ENCODE measurements around the gene ADGRL1.
"Not testable (repeated sequence)": the region's sequence is repeated elsewhere in the genome, so short reads cannot be mapped to it uniquely, and the experiment has no call there.

ADGRL1 gene

DNA sequence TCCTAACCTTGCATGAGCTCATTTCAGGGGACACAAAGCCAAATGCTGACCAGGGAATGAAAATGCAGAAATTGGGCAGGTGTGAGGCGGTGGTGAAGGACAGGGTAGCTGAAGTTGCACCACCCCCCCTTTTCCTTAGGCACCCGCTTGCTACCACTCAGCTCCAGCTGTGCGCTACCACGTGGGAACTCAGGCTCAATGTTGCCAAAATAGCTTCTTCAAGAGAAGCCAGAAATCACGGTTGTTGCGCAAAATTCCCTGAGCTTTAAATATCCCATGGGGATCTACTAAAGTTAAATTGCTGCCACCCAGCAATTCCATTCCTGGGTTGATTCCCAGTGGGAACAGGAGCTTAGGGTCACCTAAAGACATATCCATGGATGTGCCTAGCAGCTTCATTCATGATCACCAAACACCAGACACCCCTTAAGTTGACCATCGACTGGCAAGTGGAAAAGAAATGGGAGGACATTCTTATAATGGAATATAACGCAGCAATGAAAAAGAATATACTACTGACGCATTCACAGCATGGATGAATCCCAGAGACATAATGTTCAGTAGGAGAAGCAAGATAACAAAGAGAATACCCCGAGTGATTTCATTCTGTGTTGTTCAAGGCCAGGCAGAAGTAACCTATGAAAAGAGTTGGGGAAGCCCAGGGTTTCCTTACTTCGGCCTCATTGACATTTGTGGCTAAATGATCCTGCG lies 12.8 kb upstream of the ADGRL1 start:
- DNase-seq (ENCODE audit: low spot score), result no peak

- DNase-seq (ENCODE audit: low spot score), result not testable (repeated sequence)
Observed at GRCh38 chr19:14217886-14218285, 11.9 kb upstream of the ADGRL1 start.

- no peak for DNase-seq (ENCODE audit: low spot score)
Observed at GRCh38 chr19:14214580-14214979, 8.6 kb upstream of the ADGRL1 start.

- DNase-seq (ENCODE audit: low spot score), result not testable (repeated sequence)
Observed at GRCh38 chr19:14210182-14210581, 4.2 kb upstream of the ADGRL1 start.

- not testable (repeated sequence) for DNase-seq (ENCODE audit: low spot score)
Observed at GRCh38 chr19:14209401-14209800, 3.4 kb upstream of the ADGRL1 start.

DNA sequence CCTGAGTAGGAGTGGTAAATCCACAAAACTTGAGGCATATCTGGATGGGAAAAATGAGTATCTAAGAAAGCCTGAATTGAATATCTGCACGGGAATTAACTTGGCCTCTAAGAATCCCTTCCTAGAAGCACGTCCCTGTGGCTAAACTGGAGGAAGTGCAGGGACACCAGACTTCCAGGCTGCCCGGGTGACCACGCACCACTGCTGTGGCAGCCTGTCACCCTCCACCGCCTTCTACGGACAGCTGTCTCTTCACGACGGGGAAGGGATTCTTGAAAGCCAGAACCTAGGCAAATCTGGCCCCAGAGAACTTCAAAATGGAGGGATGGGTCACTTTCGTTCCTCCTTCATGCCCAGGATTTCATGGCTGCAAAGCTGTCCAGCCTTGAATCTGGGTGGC lies 2.5 kb upstream of the ADGRL1 start:
- DNase-seq (ENCODE audit: low spot score), result not testable (repeated sequence)

- not testable (repeated sequence) for DNase-seq (ENCODE audit: low spot score)
Observed at GRCh38 chr19:14207796-14208195, 1.8 kb upstream of the ADGRL1 start.

- DNase-seq (ENCODE audit: low spot score), result peak; percentile 81
Observed at GRCh38 chr19:14206737-14207726, 1.1 kb upstream of the ADGRL1 start.

- peak; percentile 46 for DNase-seq (ENCODE audit: low spot score)
Observed at GRCh38 chr19:14206308-14206707, 339 bp upstream of the ADGRL1 start.

DNA sequence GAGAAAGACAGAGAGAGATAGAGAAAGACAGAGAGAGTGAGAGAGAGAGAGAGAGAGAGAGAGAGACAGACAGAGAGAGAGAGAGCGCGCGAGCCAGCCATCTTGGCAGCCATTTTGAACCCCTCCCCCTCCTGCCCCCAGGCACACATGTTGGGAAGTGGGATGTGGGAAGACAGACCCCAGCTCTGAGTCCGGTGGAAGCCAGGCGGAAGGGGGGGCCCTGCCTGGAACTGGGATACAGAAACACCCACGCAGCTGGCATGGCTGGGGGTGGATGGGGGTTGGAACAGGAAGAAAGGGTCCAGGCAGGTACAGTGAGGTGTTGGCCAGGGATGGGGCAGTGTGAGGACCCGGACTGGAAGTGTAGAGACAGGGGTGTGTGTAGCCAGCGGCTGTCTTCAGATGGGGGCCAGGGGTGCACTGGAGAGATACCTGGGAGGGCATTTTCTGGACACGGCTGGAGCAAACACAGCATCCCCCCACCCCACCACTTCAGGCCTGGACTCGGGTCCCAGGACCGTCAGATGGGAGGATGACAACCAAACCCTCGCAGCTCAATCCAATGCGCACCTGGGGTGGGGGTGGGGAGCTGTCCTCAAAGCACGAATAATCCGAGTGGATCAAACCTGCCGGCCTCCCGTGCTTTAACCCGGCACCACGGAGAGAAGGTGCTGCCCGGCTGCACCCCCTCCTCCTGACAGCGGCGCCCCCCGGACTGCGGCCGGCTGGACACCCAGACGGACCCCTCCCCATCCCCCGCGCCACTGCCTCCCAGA lies 1.1 kb downstream of the ADGRL1 start:
- DNase-seq (ENCODE audit: low spot score), result peak; percentile 5

- not testable (repeated sequence) for DNase-seq (ENCODE audit: low spot score)
Observed at GRCh38 chr19:14204219-14204618, 1.8 kb downstream of the ADGRL1 start.

DNA sequence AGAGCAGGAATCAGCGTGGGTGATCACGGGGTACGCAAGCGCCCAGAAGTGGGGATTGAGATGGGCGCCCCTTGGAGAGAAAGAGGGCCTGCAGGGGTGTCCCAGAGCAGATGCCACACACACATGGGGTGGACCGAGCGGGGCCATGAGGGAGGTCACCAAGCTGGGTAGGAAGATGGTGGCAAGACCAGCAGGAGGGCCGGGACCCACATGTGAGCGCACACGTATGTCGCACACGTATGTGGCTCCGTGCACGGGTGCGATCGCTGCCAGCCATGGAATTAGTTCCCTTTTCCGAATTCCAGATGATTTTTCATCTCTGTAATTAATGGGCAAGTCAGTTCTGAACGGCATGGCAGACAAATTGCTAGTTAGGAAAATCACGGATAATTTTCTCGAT lies 2.2 kb downstream of the ADGRL1 start:
- DNase-seq (ENCODE audit: low spot score), result not testable (repeated sequence)

DNA sequence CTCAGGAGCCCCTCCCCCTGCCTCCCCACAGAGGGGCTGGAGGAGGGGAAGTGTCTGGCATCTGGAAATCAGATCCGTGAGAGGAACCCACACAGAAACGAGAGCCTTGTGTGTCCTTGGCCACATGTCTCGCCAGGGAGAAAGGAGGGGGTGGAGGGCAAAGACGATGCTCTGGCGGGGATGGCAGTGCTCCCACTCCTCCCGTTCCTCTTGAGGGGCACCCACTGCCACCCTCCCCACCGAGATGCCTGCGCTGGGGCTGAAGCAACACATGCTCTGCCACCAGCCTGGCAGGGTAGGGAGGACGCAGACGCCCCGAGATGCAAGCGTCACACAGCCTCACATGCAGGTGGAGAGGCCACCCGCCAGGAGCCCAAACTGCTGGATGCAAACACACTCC lies 2.8 kb downstream of the ADGRL1 start:
- DNase-seq (ENCODE audit: low spot score), result no peak

- DNase-seq (ENCODE audit: low spot score), result not testable (repeated sequence)
Observed at GRCh38 chr19:14201481-14201880, 4.5 kb downstream of the ADGRL1 start.

DNA sequence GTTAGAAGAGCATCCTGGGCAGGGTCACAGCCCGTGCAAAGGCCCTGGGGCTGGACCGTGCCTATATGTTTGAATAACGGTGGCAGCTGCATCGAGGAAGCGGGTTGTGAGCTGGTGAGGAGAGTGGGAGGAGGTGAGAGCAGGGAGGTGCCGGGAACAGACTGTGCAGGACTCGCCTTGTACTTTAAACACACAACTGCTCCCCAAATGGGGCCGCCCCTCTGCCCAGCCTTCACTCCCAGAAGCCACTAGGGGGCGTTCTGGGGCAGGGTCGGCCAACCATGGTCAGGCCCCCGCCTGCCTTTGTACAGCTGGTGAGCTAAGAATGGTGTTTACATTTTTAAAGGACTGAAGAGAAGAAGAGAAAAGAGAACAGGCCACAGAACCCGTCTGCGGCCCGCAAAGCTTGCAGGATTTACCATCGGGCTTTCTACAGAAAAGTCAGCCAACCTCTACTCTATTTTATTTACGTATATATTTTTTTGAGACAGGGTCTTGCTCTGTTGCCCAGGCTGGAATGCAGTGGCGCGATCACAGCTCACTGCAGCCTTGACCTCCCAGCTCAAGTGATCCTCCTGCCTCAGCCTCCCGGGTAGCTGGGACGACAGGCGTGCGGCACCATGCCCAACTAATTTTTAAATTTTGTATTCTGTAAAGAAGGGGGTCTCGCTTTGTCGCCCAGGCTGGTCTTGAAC lies 5.7 kb downstream of the ADGRL1 start:
- DNase-seq (ENCODE audit: low spot score), result peak; percentile 61

GRCh38 chr19:14198384-14199376 lies 7.3 kb downstream of the ADGRL1 start:
- DNase-seq (ENCODE audit: low spot score), result no peak

DNA sequence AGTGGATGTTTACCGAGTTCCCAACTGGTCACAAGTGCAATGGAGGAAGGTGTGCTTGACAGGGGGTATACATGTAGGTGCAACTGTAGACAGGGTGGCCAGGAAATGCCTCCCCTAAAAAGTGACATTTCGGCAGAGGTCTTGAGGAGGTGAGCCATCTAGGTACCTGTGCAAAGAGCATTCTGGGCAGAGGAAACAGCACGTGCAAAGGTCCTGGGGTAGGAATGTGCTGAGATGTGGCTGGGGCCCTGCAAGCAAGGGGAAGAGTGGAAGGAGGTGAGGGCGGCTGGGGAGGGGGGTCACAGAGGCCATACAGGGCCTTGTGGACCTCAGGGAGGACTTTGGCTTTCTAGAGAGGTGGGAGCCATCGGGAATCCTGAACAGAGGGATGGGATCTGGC lies 8.1 kb downstream of the ADGRL1 start:
- DNase-seq (ENCODE audit: low spot score), result no peak

GRCh38 chr19:14197288-14197687 lies 8.7 kb downstream of the ADGRL1 start:
- DNase-seq (ENCODE audit: low spot score), result not testable (repeated sequence)

DNA sequence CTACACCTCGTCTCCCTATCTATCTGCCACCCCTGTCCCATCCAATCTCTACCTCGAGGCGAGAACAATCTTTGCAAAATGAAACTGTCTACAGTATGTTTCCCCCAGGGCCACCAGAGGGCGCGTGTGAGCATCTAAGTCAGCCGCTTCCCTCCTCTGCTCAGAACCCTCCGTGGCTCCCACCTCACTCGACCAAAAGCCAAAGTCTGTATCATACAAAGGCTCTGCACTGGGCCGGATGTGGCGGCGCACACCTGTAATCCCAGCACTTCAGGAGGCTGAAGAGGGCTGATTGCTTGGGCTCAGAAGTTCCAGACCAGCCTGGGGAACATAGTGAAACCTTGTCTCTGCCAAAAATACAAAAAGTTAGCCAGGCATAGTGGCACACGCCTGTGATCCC lies 9.9 kb downstream of the ADGRL1 start:
- peak; percentile 63 for DNase-seq (ENCODE audit: low spot score)

DNA sequence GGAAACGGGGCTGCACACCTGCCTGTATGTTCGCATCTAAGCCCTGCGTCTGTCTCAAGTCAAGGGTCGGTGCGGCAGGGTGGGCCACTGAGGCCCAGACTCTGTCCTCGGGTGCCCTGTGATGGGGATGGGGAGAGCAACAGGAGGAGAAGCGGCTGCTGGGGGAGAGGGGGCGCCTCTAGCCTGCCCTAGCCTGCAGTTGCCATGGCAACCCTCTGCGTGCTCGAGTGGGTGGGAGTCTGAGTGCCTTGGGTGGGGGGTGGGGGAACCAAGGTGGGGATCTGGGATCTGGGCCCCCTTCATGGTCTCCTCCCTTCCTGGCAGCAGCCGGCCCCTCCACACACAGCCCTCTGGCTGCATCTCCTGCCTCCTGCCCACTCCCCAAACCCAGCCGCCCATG lies 10.8 kb downstream of the ADGRL1 start:
- DNase-seq (ENCODE audit: low spot score), result not testable (repeated sequence)
